Heart right ventricle (tissue), 16 donors: ENCODE data around the gene LYSMD2. TPM values are rescaled to one million over a fixed set of nuclear protein-coding genes. Genes with fewer than 3 reads are reported as not detected.

Experiments used
- ATAC-seq, 8 donors: fragments of 200-7000 bp; cut with Tn5 transposase; one replicate each; pipeline ENCODE4 v1.9.1; 2020; ENCODE audit warnings: mild to moderate bottlenecking in 8 of 8, moderate library complexity in 8 of 8, moderate number of reproducible peaks in 1 of 8
- DNase-seq, 2 donors: peaks; one replicate each; pipeline ENCODE4 v3.0.0-alpha.2; 2020
- H3K27ac ChIP-seq, 10 donors: fragments of 200-600 bp; sonication (generic) in 2 of 10; one replicate each; pipeline versions ENCODE4 v1.5.0 to v1.8.0; 2020 to 2022; ENCODE audit warnings: mild to moderate bottlenecking in 3 of 10
- H3K27me3 ChIP-seq, 7 donors: fragments of 200-600 bp; one replicate each; pipeline ENCODE4 v1.8.0; 2021 to 2022; ENCODE audit warnings: mild to moderate bottlenecking in 2 of 7
- H3K36me3 ChIP-seq, 9 donors: fragments of 200-600 bp; sonication (generic) in 1 of 9; one replicate each; pipeline versions ENCODE4 v1.5.0 to v1.8.0; 2020 to 2022; ENCODE audit warnings: mild to moderate bottlenecking in 2 of 9
- H3K4me1 ChIP-seq, 9 donors: fragments of 200-600 bp; sonication (generic) in 1 of 9; one replicate each; pipeline versions ENCODE4 v1.5.0 to v1.8.0; 2020 to 2022; ENCODE audit warnings: mild to moderate bottlenecking in 4 of 9
- H3K4me3 ChIP-seq, 10 donors: fragments of 200-600 bp; sonication (generic) in 2 of 10; one replicate each; pipeline versions ENCODE4 v1.5.0 to v1.8.0; 2020 to 2022; ENCODE audit warnings: mild to moderate bottlenecking in 7 of 10, moderate library complexity in 2 of 10
- H3K9me3 ChIP-seq, 11 donors: fragments of 200-600 bp in 10 of 11; sonication (generic) in 2 of 11; one replicate each; pipeline versions ENCODE4 v1.5.0 to v1.8.0; 2013 to 2022; ENCODE audit warnings: mild to moderate bottlenecking in 2 of 11, control low read depth in 1 of 11, moderate library complexity in 1 of 11
- CTCF ChIP-seq, 9 donors: fragments of 200-600 bp; sonication (generic) in 2 of 9; IDR thresholded peaks; one replicate each; pipeline versions ENCODE4 v1.5.0 to v1.8.0; 2021 to 2022; ENCODE audit warnings: antibody characterized with exemption in 9 of 9, mild to moderate bottlenecking in 5 of 9, moderate library complexity in 1 of 9
- WGBS, 2 donors: extraction: QIAGEN DNeasy Blood & Tissue Kit; methylation state at CpG; one replicate each; pipeline ENCODE4 v1.1.7; 2013; ENCODE audit warnings: inconsistent platforms in 1 of 2; 5-methylcytosine and 5-hydroxymethylcytosine counted together
- intact Hi-C, 10 donors: fragments of 100-400 bp; cut with DNase I; formaldehyde crosslinking; loops; one replicate each; pipeline versions ENCODE4 v1.11.1 to v1.14.2; 2022
- polyA plus RNA-seq, 2 donors: library from polyadenylated mRNA; stranded (reverse); fragments of 200-250 nt; gene quantifications; one replicate each; pipeline ENCODE4 v1.2.3, GENCODE V29; 2013
- total RNA-seq, 10 donors: library from RNA; stranded (reverse); fragmentation: NEBNext Ultra II Directional in 3 of 10; extraction: Animal tissue kit (Norgen Biotek cat#: 25700) in 3 of 10; gene quantifications; one replicate each; pipeline versions ENCODE4 v1.2.1 to v1.2.4, GENCODE V29; 2021 to 2023
- donor health status: Arrhythmogenic right ventricular cardiomyopathy.
- donor health status: ischemic (EF 13 %, LVEDD 7.1; RV severe dilation, severe dysfunction).
- donor health status: healthy with polysubstance abuse.
- donor health status: DM: no; HTN: yes; CAD: no.
- donor health status: DM: no; HTN: no; CAD: no.
- donor health status: ischemic (EF 25% LVEDD 6.9; RV normal size, moderate dysfunction).
- donor health status: ischemic (EF 25% LVEDD 5.7; RV mildly dilated, moderate dysfunction).
- donor health status: healthy.
- donor health status: DM: yes; HTN: yes; CAD: no.
- donor health status: Ischemic cardiomyopathy.
- donor health status: ischemic (EF 35%, LVEDD 5.7; RV mildly dilated, moderate dysfunction).
- donor health status: nonischemic (EF 11% LVEDD 7.7; RV severe dilation, severe dysfunction).
- donor health status: DM: yes; HTN: yes; CAD: no.
- donor health status: PGD.
- donor health status: ischemic (EF 29% LVEDD 5.4; RV normal size, mild dysfunction).
- donor health status: nonischemic (EF 23%, LVEDD 6.1; RV moderate dilation, normal function).

The LYSMD2 gene
- total and polyA plus RNA-seq, 12 donors, result 1.7 to 8.6 (median 4.2) TPM

DNA sequence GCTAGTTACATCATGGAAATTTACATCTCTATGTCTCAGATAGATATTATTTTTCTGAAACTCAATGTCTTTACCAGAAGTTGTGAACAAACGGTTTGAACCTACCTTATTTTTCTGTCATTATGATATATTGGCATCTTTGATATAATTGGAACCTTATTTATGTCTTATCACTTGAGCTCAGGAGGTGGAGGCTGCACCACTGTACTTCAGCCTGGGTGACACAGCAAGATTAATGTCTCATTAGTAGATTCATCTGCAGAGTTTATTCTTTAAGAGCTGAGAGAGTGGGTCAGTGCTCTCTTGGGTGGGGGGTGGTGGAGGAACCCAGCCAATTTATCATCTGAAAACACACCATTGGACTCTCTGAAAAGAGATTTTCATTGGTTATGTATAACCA, 34.7 kb downstream of the LYSMD2 start:
- DNase-seq (no peak), ATAC-seq (no peak)
- H3K27me3 ChIP-seq, result peaks cover 0 to 8% (median 0%) of the 10 kb centered on the region in 7 donors
- H3K9me3 ChIP-seq, result no peaks in the 10 kb centered on the region
- no peaks in the 10 kb centered on the region for H3K36me3 ChIP-seq
- H3K27ac ChIP-seq, result no peak overlapping the region
- H3K4me1 ChIP-seq, result no peaks in the 10 kb centered on the region
- intact Hi-C loops, result loop anchor here in 1 of 10 donors (10.0 kb wide), 1 partner anchor 48 kb away; no protein-coding TSS in a partner anchor
- H3K4me3 ChIP-seq, result no peak overlapping the region
- no peak for TF ChIP-seq CTCF (IDR thresholded peaks at IDR 0.05)
- WGBS, 2 donors, result 56 to 63% methylated on average over 1 of the region's 1 CpG

- Histone ChIP-seq H3K36me3 (no peaks in the 10 kb centered on the region), H3K9me3 (no peaks in the 10 kb centered on the region), H3K4me1 (no peaks in the 10 kb centered on the region), H3K27ac (no peak overlapping the region), H3K4me3 (no peak overlapping the region), H3K27me3 (peaks cover 0 to 8% (median 3%) of the 10 kb centered on the region in 7 donors)
- 87 to 91% methylated on average over 1 of the region's 1 CpG for WGBS, 2 donors
- intact Hi-C loops, result no loop called here
- ATAC-seq, result no peak
- DNase-seq, result no peak
- no peak for TF ChIP-seq CTCF (IDR thresholded peaks at IDR 0.05)
Observed at GRCh38 chr15:51699373-51699772, 38.1 kb downstream of the LYSMD2 start.

GRCh38 chr15:51697163-51697562, 40.3 kb downstream of the LYSMD2 start:
- DNase-seq (no peak), ATAC-seq (no peak)
- Histone ChIP-seq H3K36me3 (no peaks in the 10 kb centered on the region), H3K27ac (no peak overlapping the region), H3K4me3 (no peak overlapping the region), H3K27me3 (peaks cover 0 to 8% (median under 1%) of the 10 kb centered on the region in 7 donors), H3K4me1 (peaks cover 0 to 2% (median 0%) of the 10 kb centered on the region in 9 donors), H3K9me3 (no peaks in the 10 kb centered on the region)
- no peak for TF ChIP-seq CTCF (IDR thresholded peaks at IDR 0.05)
- intact Hi-C loops, result no loop called here
- WGBS, 2 donors, result 92 to 95% methylated on average over 2 of the region's 2 CpGs

GRCh38 chr15:51696566-51696965, 40.9 kb downstream of the LYSMD2 start:
- Histone ChIP-seq H3K4me3 (no peak overlapping the region), H3K27me3 (peaks cover 0 to 8% (median 0%) of the 10 kb centered on the region in 7 donors), H3K9me3 (no peaks in the 10 kb centered on the region), H3K4me1 (peaks cover 0 to 5% (median 0%) of the 10 kb centered on the region in 9 donors), H3K27ac (no peak overlapping the region), H3K36me3 (no peaks in the 10 kb centered on the region)
- DNase-seq (no peak), ATAC-seq (no peak)
- intact Hi-C loops, result no loop called here
- 71 to 79% methylated on average over 5 of the region's 5 CpGs for WGBS, 2 donors
- TF ChIP-seq CTCF (IDR thresholded peaks at IDR 0.05), result no peak
